Adrenal gland (tissue), 12 donors: ENCODE measurements around the gene SWAP70. TPM values are rescaled to one million over a fixed set of nuclear protein-coding genes. Genes with fewer than 3 reads are reported as not detected.

Source experiments
- DNase-seq, 7 donors: peaks; one replicate each; pipeline ENCODE4 v3.0.0-alpha.2; 2019 to 2020
- H3K27ac ChIP-seq, 5 donors: fragments of 200-600 bp; sonication (generic) in 4 of 5; 1 replicate in 3 of 5; 2 replicates in 2 of 5; pipeline versions ENCODE4 v1.5.1 to v1.8.0; 2016 to 2020; ENCODE audit warnings: mild to moderate bottlenecking in 1 of 5
- H3K27me3 ChIP-seq: fragments of 200-600 bp; 2 replicates; pipeline ENCODE4 v1.8.0; 2021
- H3K36me3 ChIP-seq, 2 donors: fragments of 200-600 bp; replicated peaks in 1 of 2; 1 replicate in 1 of 2; 2 replicates in 1 of 2; pipeline versions ENCODE4 v1.5.1 to v1.8.0; 2018 to 2022
- H3K4me1 ChIP-seq, 2 donors: fragments of 200-600 bp; replicated peaks in 1 of 2; 1 replicate in 1 of 2; 2 replicates in 1 of 2; pipeline versions ENCODE4 v1.5.1 to v1.8.0; 2018 to 2021
- H3K4me3 ChIP-seq, 4 donors: fragments of 200-600 bp; sonication (generic) in 3 of 4; one replicate each; pipeline ENCODE4 v1.5.1; 2016 to 2018
- H3K9me3 ChIP-seq, 3 donors: fragments of 200-600 bp; sonication (generic) in 1 of 3; replicated peaks in 1 of 3; 1 replicate in 2 of 3; 2 replicates in 1 of 3; pipeline versions ENCODE4 v1.5.1 to v1.8.0; 2016 to 2021
- POLR2A ChIP-seq, 2 donors: fragments of 450-650 bp; IDR thresholded peaks; one replicate each; pipeline ENCODE4 v1.6.1; 2017; ENCODE audit warnings: antibody characterized with exemption in 2 of 2, mild to moderate bottlenecking in 2 of 2, moderate library complexity in 1 of 2
- WGBS, 4 donors: extraction: QIAGEN DNeasy Blood & Tissue Kit in 2 of 4; methylation state at CpG; one replicate each; pipeline versions ENCODE4 v1.1.5 to v1.1.7; 2013 to 2017; 5-methylcytosine and 5-hydroxymethylcytosine counted together
- intact Hi-C, 2 donors: fragments of 100-400 bp; cut with DNase I; formaldehyde crosslinking; loops; one replicate each; pipeline versions ENCODE4 v1.14.1 to v1.15.0; 2022 to 2023
- polyA plus RNA-seq, 3 donors: library from polyadenylated mRNA; stranded (reverse); fragments of 200-250 nt in 2 of 3; fragments of 350-450 nt in 1 of 3; fragmentation: Illumina TruSeq in 1 of 3; extraction: RNeasy Lipid Tissue Mini Kit (QIAGEN cat#74804) in 1 of 3; gene quantifications; one replicate each; pipeline ENCODE4 v1.2.3, GENCODE V29; 2013 to 2014
- total RNA-seq, 9 donors: library from RNA; depleted of rRNA in 4 of 9; stranded (reverse); fragments of >200 nt in 4 of 9; fragments of 120-200 nt in 1 of 9; fragmentation: NEBNext Ultra II Directional in 1 of 9; extraction: Animal tissue kit (Norgen Biotek cat#: 25700) in 1 of 9; gene quantifications; one replicate each; pipeline versions ENCODE4 v1.1.0 to v1.2.4, GENCODE V29; 2013 to 2023
- TF ChIP-seq, protein P1 (sequence below), 6 experiments: fragments of 450-650 bp in 4 of 6; fragments of 200-600 bp in 2 of 6; sonication (generic) in 1 of 6; IDR thresholded peaks; 1 replicate in 5 of 6; 2 replicates in 1 of 6; pipeline versions ENCODE4 v1.5.1 to v1.8.0; 2016 to 2021; ENCODE audit warnings: antibody characterized with exemption in 6 of 6, mild to moderate bottlenecking in 2 of 6, moderate library complexity in 1 of 6
- donor health status: healthy with polysubstance abuse.
- donor health status: Bipolar disorder and iron deficiency.
- donor health status: DM: yes; HTN: yes; CAD: no.
- donor health status: DM: no; HTN: no; CAD: no.
- donor health status: DM: no; HTN: no; CAD: no.
- donor health status: DM: yes; HTN: yes; CAD: no.

Gene SWAP70
- total and polyA plus RNA-seq, 12 donors = 6.5 to 23.5 (median 17.0) TPM

DNA sequence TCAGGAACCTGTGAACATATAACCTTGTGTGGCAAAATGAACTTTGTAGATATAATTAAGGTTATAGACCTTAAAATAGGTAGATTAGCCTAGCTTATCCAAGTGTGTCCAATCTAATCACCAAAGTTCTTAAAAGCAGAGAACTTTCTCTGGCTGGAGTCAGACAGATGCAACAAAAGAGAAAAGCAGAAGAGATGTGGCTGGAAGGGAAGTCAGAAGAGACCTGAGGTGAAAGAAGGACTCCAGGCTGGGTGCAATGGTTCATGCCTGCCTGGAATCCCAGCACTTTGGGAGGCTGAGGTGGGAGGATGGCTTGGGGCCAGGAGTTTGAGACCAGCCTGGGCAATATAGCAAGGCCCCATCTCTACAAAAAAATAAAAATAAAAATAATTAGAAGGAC lies 39.4 kb upstream of the SWAP70 start:
- no peak for DNase-seq
- H3K9me3 ChIP-seq = no peaks in the 10 kb centered on the region
- intact Hi-C loops = no loop called here
- no peak overlapping the region for H3K27ac ChIP-seq
- no peaks in the 10 kb centered on the region for H3K27me3 ChIP-seq
- no peaks in the 10 kb centered on the region for H3K36me3 ChIP-seq
- no peak overlapping the region for H3K4me3 ChIP-seq
- peaks cover 0 to 8% of the 10 kb centered on the region in 2 donors for H3K4me1 ChIP-seq
- TF ChIP-seq, protein P1, sequence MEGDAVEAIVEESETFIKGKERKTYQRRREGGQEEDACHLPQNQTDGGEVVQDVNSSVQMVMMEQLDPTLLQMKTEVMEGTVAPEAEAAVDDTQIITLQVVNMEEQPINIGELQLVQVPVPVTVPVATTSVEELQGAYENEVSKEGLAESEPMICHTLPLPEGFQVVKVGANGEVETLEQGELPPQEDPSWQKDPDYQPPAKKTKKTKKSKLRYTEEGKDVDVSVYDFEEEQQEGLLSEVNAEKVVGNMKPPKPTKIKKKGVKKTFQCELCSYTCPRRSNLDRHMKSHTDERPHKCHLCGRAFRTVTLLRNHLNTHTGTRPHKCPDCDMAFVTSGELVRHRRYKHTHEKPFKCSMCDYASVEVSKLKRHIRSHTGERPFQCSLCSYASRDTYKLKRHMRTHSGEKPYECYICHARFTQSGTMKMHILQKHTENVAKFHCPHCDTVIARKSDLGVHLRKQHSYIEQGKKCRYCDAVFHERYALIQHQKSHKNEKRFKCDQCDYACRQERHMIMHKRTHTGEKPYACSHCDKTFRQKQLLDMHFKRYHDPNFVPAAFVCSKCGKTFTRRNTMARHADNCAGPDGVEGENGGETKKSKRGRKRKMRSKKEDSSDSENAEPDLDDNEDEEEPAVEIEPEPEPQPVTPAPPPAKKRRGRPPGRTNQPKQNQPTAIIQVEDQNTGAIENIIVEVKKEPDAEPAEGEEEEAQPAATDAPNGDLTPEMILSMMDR (IDR thresholded peaks at IDR 0.05) = no peak
- no peak for TF ChIP-seq POLR2A (IDR thresholded peaks at IDR 0.05)

DNA sequence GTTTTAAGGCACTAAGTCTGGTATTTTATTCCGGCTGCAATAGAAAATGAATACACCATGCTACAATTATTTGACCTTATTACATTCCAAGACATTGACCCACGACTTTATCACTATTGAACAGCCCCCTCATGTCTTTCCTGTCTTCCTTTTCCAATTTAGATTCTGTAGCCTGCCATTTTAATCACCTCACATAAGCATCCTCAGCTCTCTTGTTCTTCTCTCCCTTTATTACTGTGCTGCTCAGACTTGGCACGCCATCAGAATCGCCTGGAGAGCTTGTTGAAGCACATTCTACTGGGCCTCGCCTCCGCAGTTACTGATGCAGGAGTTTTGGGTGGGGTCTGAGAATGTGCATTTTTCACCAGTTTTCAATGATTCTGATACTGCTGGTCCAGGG lies 38.7 kb upstream of the SWAP70 start:
- no peak for DNase-seq
- 65 to 85% (median 80%) methylated on average over 6 of the region's 6 CpGs for WGBS, 4 donors
- Histone ChIP-seq H3K27ac (no peak overlapping the region), H3K9me3 (no peaks in the 10 kb centered on the region), H3K4me3 (no peak overlapping the region), H3K36me3 (no peaks in the 10 kb centered on the region), H3K4me1 (peaks cover 0 to 8% of the 10 kb centered on the region in 2 donors), H3K27me3 (no peaks in the 10 kb centered on the region)
- no peak for TF ChIP-seq POLR2A (IDR thresholded peaks at IDR 0.05)
- TF ChIP-seq, protein P1 (IDR thresholded peaks at IDR 0.05) = no peak
- intact Hi-C loops = no loop called here

- no peaks in the 10 kb centered on the region for H3K36me3 ChIP-seq
- no peaks in the 10 kb centered on the region for H3K27me3 ChIP-seq
- H3K4me1 ChIP-seq = peaks cover 0 to 8% of the 10 kb centered on the region in 2 donors
- H3K27ac ChIP-seq = no peak overlapping the region
- TF ChIP-seq, protein P1 (IDR thresholded peaks at IDR 0.05) = no peak
- no peak for TF ChIP-seq POLR2A (IDR thresholded peaks at IDR 0.05)
- WGBS, 4 donors = 65 to 71% (median 67%) methylated on average over 3 of the region's 3 CpGs
- intact Hi-C loops = no loop called here
- DNase-seq = no peak
- H3K4me3 ChIP-seq = no peak overlapping the region
- H3K9me3 ChIP-seq = no peaks in the 10 kb centered on the region
Observed at GRCh38 chr11:9625728-9626127, 38.1 kb upstream of the SWAP70 start.

DNA sequence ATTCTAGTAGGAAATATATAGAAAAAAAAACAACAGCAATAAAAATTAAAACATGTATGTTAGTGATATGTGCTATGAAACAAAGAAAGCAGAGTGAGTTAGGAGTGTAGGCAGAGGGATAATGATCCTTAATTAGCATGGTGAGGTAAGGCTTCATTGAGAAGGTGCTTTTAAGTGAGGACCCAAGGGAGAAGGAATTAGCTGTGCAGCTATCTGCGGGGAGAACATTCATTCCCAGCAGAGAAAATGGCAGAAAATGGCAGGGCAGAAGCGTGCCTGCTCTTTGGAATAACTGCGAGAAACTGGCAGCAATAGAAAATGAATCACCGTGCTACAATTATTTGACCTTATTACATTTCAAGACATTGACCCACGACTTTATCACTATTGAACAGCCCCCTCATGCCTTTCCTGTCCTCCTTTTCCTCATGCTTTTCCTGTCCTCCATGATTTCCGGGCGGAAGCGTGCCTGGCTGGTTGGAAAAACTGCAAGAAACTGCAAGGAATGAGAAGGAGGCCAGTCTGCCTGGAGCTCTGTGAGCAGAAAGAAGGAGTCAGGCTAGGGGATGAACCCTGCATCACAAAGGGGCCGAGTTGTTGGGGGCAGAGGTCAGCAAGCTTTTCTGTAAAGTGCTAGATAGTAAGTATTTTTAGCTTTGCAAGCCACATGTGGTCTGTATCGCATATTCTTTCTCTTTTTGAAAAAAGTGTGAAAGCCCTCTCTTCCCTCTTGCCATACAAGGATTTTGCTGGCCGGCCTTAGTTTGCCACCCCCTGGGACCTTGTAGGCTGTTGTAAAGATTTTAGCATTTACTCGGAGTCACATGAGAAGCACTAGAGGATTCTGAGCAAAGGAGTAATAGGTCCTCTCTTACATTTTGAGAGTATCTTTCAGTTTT lies 37.1 kb upstream of the SWAP70 start:
- DNase-seq = peak in 5 of 7 donors; percentile 14 to 65 (median 38)
- Histone ChIP-seq H3K27ac (peak overlapping the region in 1 of 5 donors; percentile 55), H3K27me3 (no peaks in the 10 kb centered on the region), H3K4me1 (peaks cover 0 to 8% of the 10 kb centered on the region in 2 donors), H3K4me3 (no peak overlapping the region), H3K9me3 (no peaks in the 10 kb centered on the region), H3K36me3 (no peaks in the 10 kb centered on the region)
- intact Hi-C loops = no loop called here
- WGBS, 4 donors = 59 to 69% (median 65%) methylated on average over 12 of the region's 12 CpGs
- TF ChIP-seq POLR2A (IDR thresholded peaks at IDR 0.05) = no peak
- TF ChIP-seq, protein P1 (IDR thresholded peaks at IDR 0.05) = no peak
